Cardiac muscle cell (in vitro differentiated cells and primary cell): ENCODE results near the gene OR14I1. TPM values are rescaled to one million over a fixed set of nuclear protein-coding genes. Genes with fewer than 3 reads are reported as not detected.

ENCODE experiments used
- DNase-seq, 2 donors: peaks; one replicate each; pipeline versions ENCODE4 v3.0.0 to v3.0.0-alpha.2; 2010 to 2017; ENCODE audit warnings: low read depth in 1 of 2, low spot score in 1 of 2
- H3K27ac ChIP-seq: fragments of 200-600 bp; sonication (generic); 2 replicates; pipeline ENCODE4 v1.5.1; 2016
- H3K27me3 ChIP-seq: fragments of 200-600 bp; sonication (generic); 2 replicates; pipeline ENCODE4 v1.6.0; 2016; ENCODE audit warnings: control low read depth
- H3K36me3 ChIP-seq: fragments of 200-600 bp; sonication (generic); 2 replicates; pipeline ENCODE4 v1.5.1; 2016; ENCODE audit warnings: control low read depth
- H3K4me1 ChIP-seq: fragments of 200-600 bp; sonication (generic); 2 replicates; pipeline ENCODE4 v1.8.1; 2017; ENCODE audit warnings: low read depth, mild to moderate bottlenecking, mixed run types
- H3K4me3 ChIP-seq: fragments of 200-600 bp; sonication (generic); 2 replicates; pipeline ENCODE4 v1.5.1; 2016; ENCODE audit warnings: mild to moderate bottlenecking
- H3K9me3 ChIP-seq: fragments of 200-600 bp; sonication (generic); 2 replicates; pipeline ENCODE4 v1.5.1; 2017; ENCODE audit warnings: low read depth, mild to moderate bottlenecking, control low read depth
- CTCF ChIP-seq: IDR thresholded peaks from 2 replicates; pipeline ENCODE4 v1.5.1; 2012; ENCODE audit warnings: low read depth, mild to moderate bottlenecking, low read length
- polyA plus RNA-seq: library from polyadenylated mRNA; unstranded; fragments of >200 nt; fragmentation: Nextera tagmentation; extraction: Ambion mirVana; gene quantifications from 2 replicates; pipeline ENCODE4 v1.2.1, GENCODE V29; 2016
- total RNA-seq: library from RNA; depleted of rRNA; stranded (reverse); fragments of >200 nt; gene quantifications from 2 replicates; pipeline ENCODE4 v1.2.3, GENCODE V29; 2016

OR14I1 gene
- total and polyA plus RNA-seq, 2 experiments from 2014 or later: not detected

GRCh38 chr1:248739572-248740205 is 37.1 kb upstream of the OR14I1 start:
- no peak overlapping the region for H3K27ac ChIP-seq
- DNase-seq: no peak

GRCh38 chr1:248737457-248737856 is 34.9 kb upstream of the OR14I1 start:
- no peaks in the 10 kb centered on the region for H3K9me3 ChIP-seq
- H3K4me3 ChIP-seq: no peak overlapping the region
- no peak for DNase-seq
- no peaks in the 10 kb centered on the region for H3K4me1 ChIP-seq
- no peaks in the 10 kb centered on the region for H3K36me3 ChIP-seq
- H3K27ac ChIP-seq: no peak overlapping the region
- TF ChIP-seq CTCF: no peak
- no peaks in the 10 kb centered on the region for H3K27me3 ChIP-seq

More at GRCh38 chr1:248739572-248740205, 37.1 kb upstream of the OR14I1 start:
- H3K36me3 ChIP-seq: no peaks in the 10 kb centered on the region
- no peaks in the 10 kb centered on the region for H3K27me3 ChIP-seq
- no peaks in the 10 kb centered on the region for H3K9me3 ChIP-seq
- TF ChIP-seq CTCF: no peak
- no peaks in the 10 kb centered on the region for H3K4me1 ChIP-seq
- no peak overlapping the region for H3K4me3 ChIP-seq

GRCh38 chr1:248736977-248737376 is 34.4 kb upstream of the OR14I1 start:
- Histone ChIP-seq H3K4me1 (no peaks in the 10 kb centered on the region), H3K27me3 (no peaks in the 10 kb centered on the region), H3K27ac (no peak overlapping the region), H3K36me3 (no peaks in the 10 kb centered on the region), H3K9me3 (no peaks in the 10 kb centered on the region), H3K4me3 (no peak overlapping the region)
- DNase-seq: no peak
- no peak for TF ChIP-seq CTCF

GRCh38 chr1:248733566-248733965 is 31.0 kb upstream of the OR14I1 start:
- TF ChIP-seq CTCF: no peak
- Histone ChIP-seq H3K27ac (no peak overlapping the region), H3K9me3 (no peaks in the 10 kb centered on the region), H3K4me3 (no peak overlapping the region), H3K36me3 (no peaks in the 10 kb centered on the region), H3K4me1 (no peaks in the 10 kb centered on the region), H3K27me3 (no peaks in the 10 kb centered on the region)
- no peak for DNase-seq

GRCh38 chr1:248730507-248731335 is 28.2 kb upstream of the OR14I1 start:
- H3K4me1 ChIP-seq: no peaks in the 10 kb centered on the region
- no peaks in the 10 kb centered on the region for H3K9me3 ChIP-seq
- H3K27ac ChIP-seq: no peak overlapping the region
- no peaks in the 10 kb centered on the region for H3K27me3 ChIP-seq
- H3K4me3 ChIP-seq: no peak overlapping the region
- TF ChIP-seq CTCF: no peak
- DNase-seq: no peak
- no peaks in the 10 kb centered on the region for H3K36me3 ChIP-seq
